ENCODE measurements around the gene SHB.
A peak's percentile ranks its signal among the peaks of the same experiment; 100 is the strongest.
"Not testable (repeated sequence)": the region's sequence is repeated elsewhere in the genome, so short reads cannot be mapped to it uniquely, and the experiment has no call there.

The SHB gene

DNA sequence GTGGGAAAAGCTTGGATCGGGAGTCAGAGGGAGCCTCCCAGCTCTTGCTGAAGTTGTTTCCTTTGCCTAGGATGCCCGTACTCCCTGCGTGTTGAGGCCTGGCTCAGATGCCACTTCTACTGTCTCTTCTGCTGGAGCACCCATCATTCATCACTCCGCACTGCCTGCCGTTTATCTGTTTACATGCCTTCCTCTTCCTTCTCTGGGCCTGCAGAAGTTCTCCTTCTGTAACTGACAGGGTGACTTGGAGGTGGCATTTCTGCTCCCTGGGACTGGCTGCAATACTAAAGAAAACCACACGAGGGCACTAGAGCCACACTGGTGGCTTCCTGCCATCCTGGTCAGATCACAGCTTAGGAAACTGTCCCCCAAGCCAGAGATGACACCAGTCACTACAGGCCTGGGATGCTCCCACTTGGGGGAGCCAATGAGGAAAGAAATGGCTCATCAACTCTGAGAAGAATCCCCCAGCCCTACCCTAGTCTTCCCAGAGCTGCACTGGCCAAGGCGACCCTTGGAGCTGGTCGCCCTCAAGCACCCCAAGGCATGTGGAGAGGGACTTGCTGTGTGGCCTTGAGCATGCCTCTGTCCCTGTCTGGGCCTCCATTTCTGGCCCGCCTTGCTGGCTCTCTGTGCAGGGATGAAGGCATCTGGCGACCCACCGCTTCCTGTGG lies 155.4 kb downstream of the SHB start:
- Histone ChIP-seq H3K9ac (ENCODE audit: low read depth in 1 of 2, low read length in 2 of 2) (no peak overlapping the region), H3K4me1 (ENCODE audit: control insufficient read depth in 1 of 2, insufficient read depth in 2 of 2, low read length in 2 of 2) (peaks cover 0 to 3% of the 10 kb centered on the region in 2 donors), H3K27me3 (ENCODE audit: control insufficient read depth in 1 of 2, insufficient read depth in 2 of 2, low read length in 2 of 2) (no peaks in the 10 kb centered on the region), H3K9me3 (ENCODE audit: control insufficient read depth in 1 of 2, low read length in 2 of 2) (no peaks in the 10 kb centered on the region), H3K4me3 (ENCODE audit: low read depth in 1 of 2, low read length in 2 of 2) (no peak overlapping the region), H3K27ac (ENCODE audit: low read depth, low read length) (no peak overlapping the region), H3K36me3 (ENCODE audit: control insufficient read depth in 1 of 2, insufficient read depth in 2 of 2, low read length in 2 of 2) (peaks cover 0 to 15% of the 10 kb centered on the region in 2 donors)

DNA sequence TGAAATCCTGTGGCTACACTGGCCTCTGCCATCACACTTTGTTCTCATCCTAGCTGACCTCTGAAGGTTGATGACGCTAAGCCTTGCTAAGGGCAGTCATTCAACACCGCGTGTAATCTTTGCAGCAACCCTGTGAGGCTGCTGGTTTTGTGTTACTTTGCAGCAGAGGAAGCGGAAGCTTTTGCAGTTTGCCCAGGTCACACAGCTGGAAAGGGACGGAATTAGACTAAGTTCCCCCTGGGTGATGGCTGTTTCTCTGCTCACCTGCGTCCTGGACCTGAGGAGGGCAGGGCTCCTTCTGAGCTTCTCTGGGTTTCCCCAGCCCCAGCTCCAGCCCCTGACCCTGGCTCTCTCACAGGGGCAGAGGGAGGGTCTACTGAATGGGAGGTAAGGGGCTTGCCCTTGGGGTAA lies 157.8 kb downstream of the SHB start:
- Histone ChIP-seq H3K9me3 (ENCODE audit: control insufficient read depth in 1 of 2, low read length in 2 of 2) (no peaks in the 10 kb centered on the region), H3K27ac (ENCODE audit: low read depth, low read length) (no peak overlapping the region), H3K9ac (ENCODE audit: low read depth in 1 of 2, low read length in 2 of 2) (peak overlapping the region in 1 of 2 donors; percentile 6), H3K27me3 (ENCODE audit: control insufficient read depth in 1 of 2, insufficient read depth in 2 of 2, low read length in 2 of 2) (no peaks in the 10 kb centered on the region), H3K36me3 (ENCODE audit: control insufficient read depth in 1 of 2, insufficient read depth in 2 of 2, low read length in 2 of 2) (no peaks in the 10 kb centered on the region), H3K4me3 (ENCODE audit: low read depth in 1 of 2, low read length in 2 of 2) (no peak overlapping the region), H3K4me1 (ENCODE audit: control insufficient read depth in 1 of 2, insufficient read depth in 2 of 2, low read length in 2 of 2) (peaks cover 0 to 3% of the 10 kb centered on the region in 2 donors)

DNA sequence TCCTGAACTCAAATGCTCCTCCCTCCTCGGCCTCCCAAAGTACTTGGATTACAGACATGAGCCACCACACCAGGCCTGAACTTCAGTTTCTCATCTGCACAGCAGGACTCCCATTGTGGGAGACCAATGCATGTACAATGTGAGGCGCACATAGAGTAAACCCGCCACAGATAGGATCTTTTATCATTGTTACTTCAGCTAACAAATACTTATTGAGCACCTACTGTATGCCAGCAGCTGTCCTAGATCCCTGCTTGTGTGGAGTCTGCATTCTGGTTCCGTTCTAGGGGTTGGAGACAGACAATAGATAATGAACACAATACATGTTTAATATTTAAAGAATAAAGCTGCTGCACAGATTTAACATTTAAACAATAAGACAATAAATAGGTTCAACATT lies 158.8 kb downstream of the SHB start:
- H3K4me1 ChIP-seq (ENCODE audit: control insufficient read depth in 1 of 2, insufficient read depth in 2 of 2, low read length in 2 of 2) = peaks cover 0 to 3% of the 10 kb centered on the region in 2 donors
- no peaks in the 10 kb centered on the region for H3K36me3 ChIP-seq (ENCODE audit: control insufficient read depth in 1 of 2, insufficient read depth in 2 of 2, low read length in 2 of 2)
- no peaks in the 10 kb centered on the region for H3K27me3 ChIP-seq (ENCODE audit: control insufficient read depth in 1 of 2, insufficient read depth in 2 of 2, low read length in 2 of 2)
- no peak overlapping the region for H3K9ac ChIP-seq (ENCODE audit: low read depth in 1 of 2, low read length in 2 of 2)
- no peak overlapping the region for H3K27ac ChIP-seq (ENCODE audit: low read depth, low read length)
- H3K9me3 ChIP-seq (ENCODE audit: control insufficient read depth in 1 of 2, low read length in 2 of 2) = no peaks in the 10 kb centered on the region
- H3K4me3 ChIP-seq (ENCODE audit: low read depth in 1 of 2, low read length in 2 of 2) = no peak overlapping the region

DNA sequence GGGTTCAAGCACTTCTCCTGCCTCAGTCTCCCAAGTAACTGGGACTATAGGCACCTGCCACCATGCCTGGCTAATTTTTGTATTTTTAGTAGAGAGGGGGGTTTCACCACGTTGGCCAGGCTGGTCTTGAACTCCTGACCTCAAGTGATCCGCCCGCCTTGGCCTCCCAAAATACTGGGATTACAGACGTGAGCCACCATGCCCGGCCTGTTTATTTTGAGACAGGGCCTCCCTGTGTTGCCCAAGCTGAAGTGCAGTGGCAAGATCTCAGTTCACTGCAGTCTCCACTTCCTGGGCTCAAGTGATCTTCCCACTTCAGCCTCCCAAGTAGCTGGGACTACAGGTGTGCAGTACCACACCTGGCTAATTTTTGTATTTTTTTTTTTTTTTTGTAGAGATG lies 159.2 kb downstream of the SHB start:
- not testable (repeated sequence) for H3K36me3 ChIP-seq (ENCODE audit: control insufficient read depth in 1 of 2, insufficient read depth in 2 of 2, low read length in 2 of 2); H3K4me1 ChIP-seq (ENCODE audit: control insufficient read depth in 1 of 2, insufficient read depth in 2 of 2, low read length in 2 of 2); H3K4me3 ChIP-seq (ENCODE audit: low read depth in 1 of 2, low read length in 2 of 2); H3K27me3 ChIP-seq (ENCODE audit: control insufficient read depth in 1 of 2, insufficient read depth in 2 of 2, low read length in 2 of 2); H3K9me3 ChIP-seq (ENCODE audit: control insufficient read depth in 1 of 2, low read length in 2 of 2); H3K9ac ChIP-seq (ENCODE audit: low read depth in 1 of 2, low read length in 2 of 2); H3K27ac ChIP-seq (ENCODE audit: low read depth, low read length)

DNA sequence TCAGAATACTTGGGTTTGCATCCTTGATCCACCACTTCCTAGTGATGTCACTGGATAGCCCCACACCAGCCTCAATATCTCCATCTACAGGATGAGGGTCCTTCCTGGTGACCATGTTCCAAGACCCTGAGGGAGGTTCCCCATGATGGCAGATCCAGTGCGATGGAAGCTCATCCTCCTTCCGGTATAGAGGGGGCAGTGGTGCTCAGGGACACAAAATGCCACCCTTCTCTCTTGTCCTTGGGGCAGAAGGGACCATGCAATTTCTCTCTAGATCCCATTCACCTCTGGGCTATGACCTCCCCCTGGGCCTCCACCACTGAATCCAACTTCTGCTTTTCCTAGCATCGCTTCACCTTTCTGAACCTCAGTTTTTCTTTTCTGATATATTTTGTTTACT lies 159.7 kb downstream of the SHB start:
- Histone ChIP-seq H3K36me3 (ENCODE audit: control insufficient read depth in 1 of 2, insufficient read depth in 2 of 2, low read length in 2 of 2) (no peaks in the 10 kb centered on the region), H3K9ac (ENCODE audit: low read depth in 1 of 2, low read length in 2 of 2) (no peak overlapping the region), H3K9me3 (ENCODE audit: control insufficient read depth in 1 of 2, low read length in 2 of 2) (no peaks in the 10 kb centered on the region), H3K4me3 (ENCODE audit: low read depth in 1 of 2, low read length in 2 of 2) (no peak overlapping the region), H3K27ac (ENCODE audit: low read depth, low read length) (no peak overlapping the region), H3K27me3 (ENCODE audit: control insufficient read depth in 1 of 2, insufficient read depth in 2 of 2, low read length in 2 of 2) (no peaks in the 10 kb centered on the region), H3K4me1 (ENCODE audit: control insufficient read depth in 1 of 2, insufficient read depth in 2 of 2, low read length in 2 of 2) (peaks cover 9 to 11% of the 10 kb centered on the region in 2 donors)

DNA sequence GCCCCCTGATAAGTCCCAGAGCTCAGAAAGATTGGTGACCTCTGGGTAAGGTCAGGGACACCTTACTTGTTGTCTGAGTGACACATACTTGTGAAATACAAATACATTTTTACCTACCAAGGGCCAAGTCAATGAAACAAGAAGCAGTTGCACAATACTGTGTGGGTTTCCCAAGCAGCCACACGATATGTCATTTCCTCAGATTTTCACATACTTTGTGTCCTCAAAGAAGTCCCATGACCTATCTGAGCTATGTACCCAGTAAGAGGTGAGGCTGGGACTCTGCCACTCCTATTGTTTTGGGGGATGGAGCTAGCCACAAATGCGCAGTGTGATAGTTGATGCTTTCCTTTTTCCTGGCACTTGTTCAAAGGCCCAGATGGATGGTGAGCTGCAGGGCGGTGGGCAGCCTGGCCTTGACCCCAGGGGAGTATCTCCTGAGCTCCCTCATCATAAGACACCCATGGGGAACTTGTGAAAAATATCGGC lies 160.3 kb downstream of the SHB start:
- no peak overlapping the region for H3K4me3 ChIP-seq (ENCODE audit: low read depth in 1 of 2, low read length in 2 of 2)
- H3K27ac ChIP-seq (ENCODE audit: low read depth, low read length) = no peak overlapping the region
- H3K27me3 ChIP-seq (ENCODE audit: control insufficient read depth in 1 of 2, insufficient read depth in 2 of 2, low read length in 2 of 2) = no peaks in the 10 kb centered on the region
- H3K9me3 ChIP-seq (ENCODE audit: control insufficient read depth in 1 of 2, low read length in 2 of 2) = no peaks in the 10 kb centered on the region
- H3K9ac ChIP-seq (ENCODE audit: low read depth in 1 of 2, low read length in 2 of 2) = no peak overlapping the region
- H3K36me3 ChIP-seq (ENCODE audit: control insufficient read depth in 1 of 2, insufficient read depth in 2 of 2, low read length in 2 of 2) = no peaks in the 10 kb centered on the region
- peaks cover 10 to 11% of the 10 kb centered on the region in 2 donors for H3K4me1 ChIP-seq (ENCODE audit: control insufficient read depth in 1 of 2, insufficient read depth in 2 of 2, low read length in 2 of 2)

DNA sequence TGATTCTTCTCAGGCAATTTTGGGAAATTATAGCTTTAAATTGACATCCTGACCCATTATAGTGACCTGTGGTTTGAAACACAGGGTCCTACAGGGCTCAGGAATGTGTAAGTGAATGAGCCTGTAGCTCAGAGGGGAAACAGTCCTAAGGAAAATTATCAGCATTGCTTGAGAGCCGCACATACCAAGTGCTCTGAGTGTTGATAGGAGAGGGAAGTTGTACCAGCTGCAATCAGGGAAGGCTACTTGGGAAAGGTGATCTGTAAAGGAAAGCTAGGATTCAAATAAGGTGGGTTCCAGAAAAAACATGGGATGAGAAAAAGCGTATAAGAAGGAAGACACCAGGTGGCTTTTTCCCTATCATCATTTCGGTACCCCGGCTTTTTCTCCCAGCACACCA lies 160.7 kb downstream of the SHB start:
- Histone ChIP-seq H3K9me3 (ENCODE audit: control insufficient read depth in 1 of 2, low read length in 2 of 2) (no peaks in the 10 kb centered on the region), H3K27me3 (ENCODE audit: control insufficient read depth in 1 of 2, insufficient read depth in 2 of 2, low read length in 2 of 2) (no peaks in the 10 kb centered on the region), H3K4me1 (ENCODE audit: control insufficient read depth in 1 of 2, insufficient read depth in 2 of 2, low read length in 2 of 2) (peaks cover 8 to 11% of the 10 kb centered on the region in 2 donors), H3K27ac (ENCODE audit: low read depth, low read length) (no peak overlapping the region), H3K9ac (ENCODE audit: low read depth in 1 of 2, low read length in 2 of 2) (no peak overlapping the region), H3K36me3 (ENCODE audit: control insufficient read depth in 1 of 2, insufficient read depth in 2 of 2, low read length in 2 of 2) (no peaks in the 10 kb centered on the region), H3K4me3 (ENCODE audit: low read depth in 1 of 2, low read length in 2 of 2) (no peak overlapping the region)

DNA sequence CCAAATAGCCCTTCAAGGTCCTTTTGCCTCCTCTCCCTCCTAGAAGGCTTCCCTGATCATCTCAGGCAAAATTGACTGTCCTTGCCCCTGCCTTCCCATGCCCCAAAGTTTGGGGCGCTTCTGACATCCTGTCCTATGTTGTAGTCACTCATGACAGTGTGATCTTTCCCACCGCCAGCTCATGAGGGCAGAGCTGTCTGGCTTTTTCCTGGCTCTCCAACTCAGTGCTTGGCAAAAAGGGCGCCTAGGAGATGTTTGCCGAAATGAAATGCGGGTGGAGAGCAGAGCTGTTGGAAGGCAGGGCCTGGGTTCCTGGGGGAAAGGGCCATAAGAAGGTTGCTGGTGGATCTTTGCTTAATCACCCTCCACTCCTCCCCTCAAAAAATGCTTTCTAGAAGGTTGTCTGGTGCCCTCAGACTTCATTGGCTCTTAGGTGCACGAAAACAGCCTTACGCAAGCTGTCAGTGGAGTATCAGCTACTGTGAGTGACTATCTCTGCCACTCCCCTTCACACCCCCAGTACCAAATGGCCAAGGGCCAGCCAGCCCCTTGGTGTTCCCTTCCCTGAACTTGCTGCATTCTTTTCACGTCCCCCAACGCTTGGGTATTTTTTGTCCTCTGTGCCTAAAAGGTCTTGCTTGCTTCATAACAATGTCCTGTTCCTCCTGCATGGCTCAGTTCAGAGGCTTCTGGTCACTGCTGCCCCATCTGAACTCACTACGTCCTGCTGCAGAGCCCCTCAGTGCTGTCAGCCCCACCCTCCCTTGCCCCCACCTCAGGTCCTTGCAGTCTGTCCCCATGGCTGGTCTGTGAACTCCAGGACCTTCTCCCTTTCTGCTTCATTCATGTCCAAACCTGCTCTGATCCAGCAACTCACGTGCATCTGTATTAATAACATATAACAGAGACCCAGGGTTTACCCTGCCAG lies 162.5 kb downstream of the SHB start:
- Histone ChIP-seq H3K36me3 (ENCODE audit: control insufficient read depth in 1 of 2, insufficient read depth in 2 of 2, low read length in 2 of 2) (no peaks in the 10 kb centered on the region), H3K4me3 (ENCODE audit: low read depth in 1 of 2, low read length in 2 of 2) (no peak overlapping the region), H3K9me3 (ENCODE audit: control insufficient read depth in 1 of 2, low read length in 2 of 2) (no peaks in the 10 kb centered on the region), H3K27me3 (ENCODE audit: control insufficient read depth in 1 of 2, insufficient read depth in 2 of 2, low read length in 2 of 2) (no peaks in the 10 kb centered on the region), H3K9ac (ENCODE audit: low read depth in 1 of 2, low read length in 2 of 2) (no peak overlapping the region), H3K27ac (ENCODE audit: low read depth, low read length) (no peak overlapping the region), H3K4me1 (ENCODE audit: control insufficient read depth in 1 of 2, insufficient read depth in 2 of 2, low read length in 2 of 2) (peaks cover 21 to 24% of the 10 kb centered on the region in 2 donors)

DNA sequence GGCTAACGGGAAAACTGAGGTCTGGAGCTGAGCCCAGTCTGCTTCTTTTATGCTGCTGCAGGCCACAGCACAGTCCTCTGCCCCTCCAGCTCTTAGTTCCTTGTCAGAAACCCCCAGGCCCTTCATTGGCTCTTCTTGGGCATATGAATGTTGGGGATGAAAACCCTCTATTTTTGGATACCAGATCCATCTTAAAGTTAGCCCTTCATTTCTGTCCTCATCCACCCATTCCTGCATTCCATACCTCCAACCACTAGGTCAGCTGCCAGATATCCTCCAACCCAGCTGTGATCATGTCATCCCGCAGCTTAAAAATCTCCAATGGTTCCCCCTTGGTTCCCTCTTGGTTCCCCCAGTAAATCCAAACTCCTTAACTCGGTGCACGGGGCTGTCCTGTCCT lies 163.3 kb downstream of the SHB start:
- no peak overlapping the region for H3K27ac ChIP-seq (ENCODE audit: low read depth, low read length)

DNA sequence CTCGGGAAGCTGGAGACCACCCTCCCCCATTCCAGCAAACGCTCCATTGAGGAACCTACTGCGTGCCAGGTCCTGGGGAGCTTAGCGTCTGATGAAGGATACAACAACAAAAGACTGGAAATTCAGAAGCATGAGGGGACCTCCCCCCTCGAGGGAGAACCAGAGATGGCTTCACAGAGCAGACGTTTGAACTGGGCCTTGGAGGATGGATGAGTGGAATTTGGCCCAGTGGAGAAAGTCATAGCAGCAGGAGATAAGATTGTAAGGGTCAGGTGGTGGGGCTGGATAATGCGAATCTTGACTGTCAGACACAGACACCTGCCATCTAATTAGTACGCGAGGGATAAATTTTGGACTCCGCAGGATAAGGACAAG lies 163.9 kb downstream of the SHB start:
- no peaks in the 10 kb centered on the region for H3K9me3 ChIP-seq (ENCODE audit: control insufficient read depth in 1 of 2, low read length in 2 of 2)
- H3K4me1 ChIP-seq (ENCODE audit: control insufficient read depth in 1 of 2, insufficient read depth in 2 of 2, low read length in 2 of 2) = peaks cover 21 to 24% of the 10 kb centered on the region in 2 donors
- H3K4me3 ChIP-seq (ENCODE audit: low read depth in 1 of 2, low read length in 2 of 2) = peak overlapping the region; percentile 86 to 94
- H3K27ac ChIP-seq (ENCODE audit: low read depth, low read length) = no peak overlapping the region
- no peaks in the 10 kb centered on the region for H3K27me3 ChIP-seq (ENCODE audit: control insufficient read depth in 1 of 2, insufficient read depth in 2 of 2, low read length in 2 of 2)
- H3K9ac ChIP-seq (ENCODE audit: low read depth in 1 of 2, low read length in 2 of 2) = peak overlapping the region in 1 of 2 donors; percentile 74
- H3K36me3 ChIP-seq (ENCODE audit: control insufficient read depth in 1 of 2, insufficient read depth in 2 of 2, low read length in 2 of 2) = no peaks in the 10 kb centered on the region

More for the DNA sequence above, 163.3 kb downstream of the SHB start:
- H3K9ac ChIP-seq (ENCODE audit: low read depth in 1 of 2, low read length in 2 of 2) = no peak overlapping the region
- H3K27me3 ChIP-seq (ENCODE audit: control insufficient read depth in 1 of 2, insufficient read depth in 2 of 2, low read length in 2 of 2) = no peaks in the 10 kb centered on the region
- H3K9me3 ChIP-seq (ENCODE audit: control insufficient read depth in 1 of 2, low read length in 2 of 2) = no peaks in the 10 kb centered on the region
- peaks cover 21 to 24% of the 10 kb centered on the region in 2 donors for H3K4me1 ChIP-seq (ENCODE audit: control insufficient read depth in 1 of 2, insufficient read depth in 2 of 2, low read length in 2 of 2)
- no peak overlapping the region for H3K4me3 ChIP-seq (ENCODE audit: low read depth in 1 of 2, low read length in 2 of 2)
- H3K36me3 ChIP-seq (ENCODE audit: control insufficient read depth in 1 of 2, insufficient read depth in 2 of 2, low read length in 2 of 2) = no peaks in the 10 kb centered on the region
